Ovary (tissue), 3 donors: ENCODE data around the gene WDR4.

ENCODE experiments used
- CTCF ChIP-seq, 3 donors: fragments of 450-650 bp in 2 of 3; fragments of 200-600 bp in 1 of 3; IDR thresholded peaks; one replicate each; pipeline versions ENCODE4 v1.5.1 to v1.8.0; 2016 to 2022; ENCODE audit warnings: antibody characterized with exemption in 3 of 3, mild to moderate bottlenecking in 1 of 3
- EP300 ChIP-seq: sonication (generic); formaldehyde crosslinking; IDR thresholded peaks from one replicate; pipeline ENCODE4 v1.6.1; 2017; ENCODE audit warnings: antibody characterized with exemption
- POLR2A ChIP-seq: fragments of 450-650 bp; IDR thresholded peaks from one replicate; pipeline ENCODE4 v1.6.1; 2017; ENCODE audit warnings: antibody characterized with exemption, mild to moderate bottlenecking, moderate library complexity
- donor health status: DM: no; HTN: no; CAD: no.

DNA sequence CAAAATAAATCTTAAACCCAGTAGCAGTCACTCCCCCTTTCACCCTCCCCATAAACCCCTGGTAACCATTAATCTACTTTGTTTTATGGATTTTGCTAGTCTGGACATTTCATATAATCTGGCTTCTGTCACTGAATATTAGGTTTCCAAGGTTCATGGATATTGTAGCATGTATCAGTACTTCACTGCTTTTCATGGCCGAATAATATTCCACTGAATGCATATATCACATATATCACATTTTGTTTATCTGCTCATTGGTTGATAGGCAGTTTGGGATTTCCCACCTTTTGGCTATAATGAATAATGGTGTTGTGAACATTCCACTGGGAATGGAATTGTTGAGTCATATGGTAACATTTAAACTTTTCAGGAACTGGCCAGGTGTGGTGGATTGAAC is 4.6 kb upstream of the WDR4 start:
- no peak for TF ChIP-seq CTCF (IDR thresholded peaks at IDR 0.05)
- TF ChIP-seq POLR2A: no peak
- TF ChIP-seq EP300: no peak
